UCSD-AML1 (cell line): ENCODE measurements around the gene AGRP.

ENCODE experiments used
- DNase-seq: peaks from one replicate; lab custom pipeline; 2025; ENCODE audit not compliant: unreplicated experiment; lab: John Stamatoyannopoulos, UW

AGRP gene

GRCh38 chr16:67463691-67464090 is 19.7 kb downstream of the AGRP start:
- DNase-seq = no peak

- DNase-seq = no peak
Observed at GRCh38 chr16:67463059-67463458, 20.3 kb downstream of the AGRP start.

- no peak for DNase-seq
Observed at GRCh38 chr16:67462279-67462655, 21.1 kb downstream of the AGRP start.

- no peak for DNase-seq
Observed at GRCh38 chr16:67461600-67462278, 21.6 kb downstream of the AGRP start.

- DNase-seq = no peak
Observed at GRCh38 chr16:67460961-67461360, 22.4 kb downstream of the AGRP start.

GRCh38 chr16:67460168-67460567 is 23.2 kb downstream of the AGRP start:
- no peak for DNase-seq

- DNase-seq = no peak
Observed at GRCh38 chr16:67459861-67460150, 23.5 kb downstream of the AGRP start.

GRCh38 chr16:67459066-67459860 is 24.1 kb downstream of the AGRP start:
- DNase-seq = no peak

- DNase-seq = no peak
Observed at GRCh38 chr16:67458121-67458641, 25.2 kb downstream of the AGRP start.

GRCh38 chr16:67457611-67458010 is 25.7 kb downstream of the AGRP start:
- DNase-seq = no peak

- DNase-seq = no peak
Observed at GRCh38 chr16:67456391-67457081, 26.8 kb downstream of the AGRP start.

GRCh38 chr16:67454852-67455251 is 28.5 kb downstream of the AGRP start:
- no peak for DNase-seq

GRCh38 chr16:67454104-67454503 is 29.2 kb downstream of the AGRP start:
- no peak for DNase-seq

- DNase-seq = no peak
Observed at GRCh38 chr16:67451704-67452435, 31.5 kb downstream of the AGRP start.

- no peak for DNase-seq
Observed at GRCh38 chr16:67451061-67451703, 32.2 kb downstream of the AGRP start.

GRCh38 chr16:67449739-67450138 is 33.6 kb downstream of the AGRP start:
- DNase-seq = no peak

GRCh38 chr16:67449336-67449735 is 34.0 kb downstream of the AGRP start:
- DNase-seq = no peak

GRCh38 chr16:67448580-67448979 is 34.8 kb downstream of the AGRP start:
- DNase-seq = no peak

GRCh38 chr16:67447508-67448076 is 35.8 kb downstream of the AGRP start:
- peak; percentile 80 for DNase-seq

- no peak for DNase-seq
Observed at GRCh38 chr16:67446968-67447507, 36.3 kb downstream of the AGRP start.
